Stimulated activated CD4-positive, alpha-beta T cell treated with anti-CD3 and anti-CD28 coated beads, Interleukin-12 subunit alpha, Interleukin-12 subunit beta, amount 100 ng/mL, for 24 hours (primary cell): Measurements from ENCODE around the gene CDON.
A peak's percentile ranks its signal among the peaks of the same experiment; 100 is the strongest.
"Not testable (repeated sequence)": the region's sequence is repeated elsewhere in the genome, so short reads cannot be mapped to it uniquely, and the experiment has no call there.

ENCODE experiments used
- DNase-seq, 2 experiments: peaks; one replicate each; pipeline ENCODE4 v3.0.0-alpha.2; 2020; ENCODE audit warnings: low read depth in 2 of 2

Gene CDON

DNA sequence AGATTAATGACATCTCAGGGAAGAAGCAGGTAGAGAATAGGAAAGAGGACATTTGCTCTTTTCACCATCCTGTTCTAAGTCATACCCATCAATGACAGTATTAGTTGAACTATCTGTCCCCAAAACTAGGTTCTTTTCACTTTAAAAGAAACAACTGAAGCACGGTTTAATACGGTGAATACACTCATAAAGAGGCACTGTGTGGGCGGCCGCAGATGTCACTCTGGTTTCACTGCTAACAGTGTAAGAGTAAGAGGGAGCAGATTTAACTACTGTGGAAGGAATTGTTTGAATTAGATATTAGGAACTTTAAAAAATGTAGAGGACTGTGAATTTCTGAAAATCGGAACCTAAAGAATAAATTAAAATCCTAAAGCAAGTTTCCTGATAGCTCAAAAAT lies 67.4 kb downstream of the CDON start:
- DNase-seq = peak; percentile 2 to 51

DNA sequence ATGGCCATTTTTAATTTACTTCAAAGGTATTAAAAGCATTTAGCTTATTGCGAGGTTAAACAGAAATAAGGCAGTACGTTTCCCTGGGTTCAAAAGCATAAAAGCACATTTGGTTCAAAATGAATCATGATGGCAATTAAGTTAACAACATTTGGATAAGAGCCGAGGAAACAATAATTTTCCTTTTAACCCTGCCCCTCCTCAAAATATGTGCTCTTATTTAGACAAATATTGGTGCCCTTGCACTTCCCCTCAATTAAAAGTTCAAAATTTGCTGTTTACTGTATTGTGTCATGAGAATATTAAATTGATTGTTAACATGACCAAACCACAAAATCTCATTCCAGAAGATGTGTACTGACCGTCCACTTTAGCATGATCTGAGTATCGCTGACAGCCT lies 68.2 kb downstream of the CDON start:
- DNase-seq = no peak

- DNase-seq = no peak
These were observed 69.8 kb downstream of the CDON start for GRCh38 chr11:125992893-125993292.

GRCh38 chr11:125990244-125990643 lies 72.4 kb downstream of the CDON start:
- DNase-seq = peak in 1 of 2 experiments; percentile 1

GRCh38 chr11:125987066-125987641 lies 75.5 kb downstream of the CDON start:
- DNase-seq = no peak

GRCh38 chr11:125985956-125986355 lies 76.7 kb downstream of the CDON start:
- DNase-seq = not testable (repeated sequence)

DNA sequence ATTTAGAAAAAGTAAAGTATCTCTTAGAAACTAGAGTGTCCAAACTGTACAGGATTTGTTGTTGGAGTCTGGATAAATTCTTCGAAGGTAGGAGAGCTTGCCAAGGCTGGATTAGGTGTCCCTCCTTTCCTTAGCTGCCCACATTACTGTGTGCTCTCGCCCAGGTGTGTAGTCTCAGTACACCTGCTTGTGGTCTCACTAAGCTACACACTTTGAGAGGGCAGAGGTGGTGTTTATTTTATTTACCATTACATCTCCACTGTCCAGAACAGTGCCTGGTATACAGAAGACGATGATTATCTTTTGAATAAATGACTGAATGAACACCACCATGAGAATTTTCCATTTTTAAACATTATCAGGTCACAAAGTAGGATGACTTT lies 80.3 kb downstream of the CDON start:
- no peak for DNase-seq

GRCh38 chr11:125980436-125980835 lies 82.2 kb downstream of the CDON start:
- DNase-seq = no peak

GRCh38 chr11:125979511-125979910 lies 83.2 kb downstream of the CDON start:
- DNase-seq = no peak

GRCh38 chr11:125978778-125979407 lies 83.8 kb downstream of the CDON start:
- DNase-seq = no peak

- no peak for DNase-seq
These were observed 84.4 kb downstream of the CDON start for GRCh38 chr11:125978181-125978716.

DNA sequence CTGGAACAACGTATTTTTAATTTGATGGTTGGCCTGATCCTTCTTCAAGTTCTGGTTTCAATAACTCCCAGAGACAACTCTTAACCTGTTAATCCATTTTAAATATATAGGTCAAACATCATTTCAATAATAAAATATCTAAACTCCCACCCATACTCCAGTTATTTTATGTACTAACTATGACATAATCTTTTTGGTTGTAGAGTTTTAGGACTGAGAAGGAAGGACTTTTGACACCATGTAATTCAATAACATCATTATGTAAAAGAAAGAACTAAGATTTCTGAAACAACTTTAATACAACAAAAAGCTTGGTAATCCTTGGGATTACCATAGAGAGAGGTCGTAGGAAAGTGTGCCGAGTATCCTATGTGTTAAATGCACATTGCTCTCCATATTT lies 85.3 kb downstream of the CDON start:
- DNase-seq = no peak

GRCh38 chr11:125976156-125976555 lies 86.5 kb downstream of the CDON start:
- no peak for DNase-seq

DNA sequence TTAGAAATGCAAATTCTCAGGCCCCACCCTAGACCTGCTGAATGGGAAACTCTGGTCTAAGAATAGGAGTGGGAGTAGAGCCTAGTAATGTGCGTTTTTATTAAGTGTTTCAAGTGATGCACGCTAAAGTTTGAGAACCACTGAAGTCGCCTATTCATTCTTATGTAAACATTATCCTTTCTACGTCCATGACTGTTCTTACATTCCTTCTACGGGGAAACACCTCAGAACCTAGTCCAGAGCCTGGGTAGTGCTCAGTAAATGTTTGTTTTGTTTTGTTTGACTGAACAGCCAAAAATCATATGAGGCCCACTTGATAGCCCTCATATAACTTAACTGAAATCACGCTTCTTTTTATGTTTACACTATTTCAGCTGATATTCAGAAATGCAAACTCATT lies 87.0 kb downstream of the CDON start:
- no peak for DNase-seq

DNA sequence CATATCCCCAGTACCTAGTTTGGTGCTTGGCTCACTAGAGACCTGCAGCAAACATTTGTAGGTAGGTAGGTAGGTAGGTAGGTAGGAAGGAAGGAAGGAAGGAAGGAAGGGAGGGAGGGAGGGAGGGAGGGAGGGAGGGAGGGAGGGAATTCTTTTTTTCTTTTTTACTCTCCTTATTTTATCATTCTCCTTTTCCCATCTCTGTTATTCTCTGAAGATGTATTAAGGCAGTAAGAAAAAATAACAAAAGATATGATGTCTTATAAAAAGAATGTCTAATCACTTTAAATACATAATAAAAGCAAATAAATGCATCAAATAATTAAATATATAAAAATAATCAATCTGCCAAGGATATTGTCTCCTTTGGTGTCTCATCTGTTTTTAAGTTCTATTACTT lies 88.4 kb downstream of the CDON start:
- no peak for DNase-seq

GRCh38 chr11:125971618-125972017 lies 91.0 kb downstream of the CDON start:
- DNase-seq = no peak

GRCh38 chr11:125968354-125968753 lies 94.3 kb downstream of the CDON start:
- DNase-seq = no peak

GRCh38 chr11:125967515-125967914 lies 95.2 kb downstream of the CDON start:
- DNase-seq = no peak

DNA sequence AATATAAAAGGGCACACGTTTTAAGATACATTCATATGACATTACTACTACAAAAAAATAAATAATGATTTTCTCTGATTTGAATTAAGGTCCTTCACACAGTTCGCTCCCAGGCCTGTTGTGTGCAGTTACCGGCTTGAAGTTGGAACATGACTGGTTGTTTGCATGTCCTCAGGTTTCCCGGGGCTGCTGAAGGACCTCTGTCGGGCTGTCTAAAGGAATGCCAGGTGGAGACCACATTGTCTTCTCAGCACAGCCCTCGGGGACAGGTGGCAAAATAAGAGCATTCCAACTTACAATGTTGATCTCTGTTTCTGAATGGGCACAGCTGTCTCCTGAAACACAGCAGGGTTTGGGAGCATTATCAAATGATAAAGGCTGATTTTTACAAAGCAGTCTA lies 101.9 kb downstream of the CDON start:
- DNase-seq = no peak

DNA sequence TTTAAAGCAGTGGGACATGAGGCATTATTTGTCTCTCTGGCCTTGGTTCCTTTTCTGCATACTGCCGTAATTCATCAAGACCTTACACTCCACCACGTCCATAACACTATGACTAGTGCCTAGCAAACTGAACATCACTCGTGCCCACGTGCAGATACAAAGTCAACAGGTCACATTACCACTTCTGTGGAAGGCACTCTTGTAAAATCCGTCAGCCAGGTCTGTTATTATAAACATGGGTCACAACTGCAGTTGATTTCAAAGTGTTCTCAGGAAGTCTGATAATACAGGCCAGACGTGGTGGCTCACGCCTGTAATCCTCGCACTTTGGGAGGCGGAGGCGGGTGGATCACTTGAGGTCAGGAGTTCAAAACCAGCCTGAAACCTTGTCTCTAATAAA lies 102.7 kb downstream of the CDON start:
- DNase-seq = no peak

- DNase-seq = no peak
These were observed 103.2 kb downstream of the CDON start for GRCh38 chr11:125959511-125959910.

- DNase-seq = no peak
These were observed 103.7 kb downstream of the CDON start for GRCh38 chr11:125958872-125959400.

GRCh38 chr11:125957618-125958332 lies 104.9 kb downstream of the CDON start:
- no peak for DNase-seq
